ENCODE data around the gene KCNJ4. TPM values are rescaled to one million over a fixed set of nuclear protein-coding genes. Genes with fewer than 3 reads are reported as not detected.

KCNJ4 gene
- total RNA-seq, 1 experiment from 2014 or later: 0.27 TPM

DNA sequence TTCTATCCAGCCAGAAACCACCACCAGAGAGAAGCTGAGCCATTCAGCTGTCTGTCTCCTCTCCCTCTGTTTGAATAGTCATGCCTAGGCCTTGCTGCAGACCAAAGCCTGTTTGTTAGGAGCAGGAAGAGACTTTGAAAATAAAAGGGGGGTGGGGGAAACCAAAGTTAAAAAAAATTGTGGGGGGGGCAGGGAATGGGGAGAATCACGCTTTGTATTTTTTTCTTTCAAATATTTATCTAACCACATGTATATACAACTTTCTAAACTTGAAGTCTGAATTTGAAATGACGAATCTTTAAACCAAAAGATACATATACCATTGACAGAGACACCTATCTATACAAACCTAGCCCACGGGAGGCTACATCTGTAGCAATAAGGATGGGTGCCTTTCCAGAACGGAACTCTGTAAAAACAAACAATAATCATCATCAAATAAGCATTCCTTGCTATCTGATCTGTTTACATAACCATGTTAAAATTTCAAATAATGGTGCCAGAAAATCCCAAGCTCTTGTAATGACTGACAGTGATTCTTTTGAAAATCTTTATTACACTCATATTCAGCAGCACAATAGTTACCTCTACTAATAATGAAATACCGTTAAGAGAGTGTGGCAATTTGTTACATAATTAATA lies 36.8 kb upstream of the KCNJ4 start:
- Histone ChIP-seq H3K27me3 (replicated peaks; ENCODE audit: control insufficient read depth, insufficient read depth, low read length) (no peaks in the 10 kb centered on the region), H3K4me1 (no peaks in the 10 kb centered on the region), H3K36me3 (ENCODE audit: control insufficient read depth, insufficient read depth, low read length) (0 out of 2 replicates have a peak, but pooled peaks cover 1% of the 10 kb centered on the region), H3K9me3 (no peaks in the 10 kb centered on the region), H3K4me3 (ENCODE audit: low read depth, low read length) (no peak overlapping the region)
- Mint-ChIP-seq H3K27ac (ENCODE audit: unreplicated experiment) (no peak overlapping the region), H3K9me3 (ENCODE audit: unreplicated experiment) (no peaks in the 10 kb centered on the region), H3K27me3 (ENCODE audit: insufficient read depth, unreplicated experiment) (no peaks in the 10 kb centered on the region), H3K4me1 (ENCODE audit: low read depth, unreplicated experiment) (no peaks in the 10 kb centered on the region), H3K36me3 (ENCODE audit: insufficient read depth, unreplicated experiment) (peaks cover 97% of the 10 kb centered on the region), H3K4me3 (ENCODE audit: unreplicated experiment) (no peak overlapping the region)
- intact Hi-C loops (cut with micrococcal nuclease; ENCODE audit: unreplicated experiment): no loop called here
- TF ChIP-seq, protein P1, sequence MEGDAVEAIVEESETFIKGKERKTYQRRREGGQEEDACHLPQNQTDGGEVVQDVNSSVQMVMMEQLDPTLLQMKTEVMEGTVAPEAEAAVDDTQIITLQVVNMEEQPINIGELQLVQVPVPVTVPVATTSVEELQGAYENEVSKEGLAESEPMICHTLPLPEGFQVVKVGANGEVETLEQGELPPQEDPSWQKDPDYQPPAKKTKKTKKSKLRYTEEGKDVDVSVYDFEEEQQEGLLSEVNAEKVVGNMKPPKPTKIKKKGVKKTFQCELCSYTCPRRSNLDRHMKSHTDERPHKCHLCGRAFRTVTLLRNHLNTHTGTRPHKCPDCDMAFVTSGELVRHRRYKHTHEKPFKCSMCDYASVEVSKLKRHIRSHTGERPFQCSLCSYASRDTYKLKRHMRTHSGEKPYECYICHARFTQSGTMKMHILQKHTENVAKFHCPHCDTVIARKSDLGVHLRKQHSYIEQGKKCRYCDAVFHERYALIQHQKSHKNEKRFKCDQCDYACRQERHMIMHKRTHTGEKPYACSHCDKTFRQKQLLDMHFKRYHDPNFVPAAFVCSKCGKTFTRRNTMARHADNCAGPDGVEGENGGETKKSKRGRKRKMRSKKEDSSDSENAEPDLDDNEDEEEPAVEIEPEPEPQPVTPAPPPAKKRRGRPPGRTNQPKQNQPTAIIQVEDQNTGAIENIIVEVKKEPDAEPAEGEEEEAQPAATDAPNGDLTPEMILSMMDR (IDR thresholded peaks at IDR 0.05; ENCODE audit: insufficient read depth in 1 of 2, low read depth in 1 of 2, low read length in 1 of 2, severe bottlenecking in 1 of 2, unreplicated experiment in 1 of 2): no peak
- DNase-seq: no peak
- ChIA-PET POLR2A (no interaction called here), CTCF (no interaction called here)
- BruUV-seq (replicated peaks): no TSS peak

- peaks cover 97% of the 10 kb centered on the region for H3K36me3 Mint-ChIP-seq (ENCODE audit: insufficient read depth, unreplicated experiment)
- no peak overlapping the region for H3K4me3 Mint-ChIP-seq (ENCODE audit: unreplicated experiment)
- peaks cover 3% of the 10 kb centered on the region; the same call in 1 of the 2 replicates for H3K36me3 ChIP-seq (ENCODE audit: control insufficient read depth, insufficient read depth, low read length)
- no peaks in the 10 kb centered on the region for H3K9me3 Mint-ChIP-seq (ENCODE audit: unreplicated experiment)
- H3K27me3 ChIP-seq (replicated peaks; ENCODE audit: control insufficient read depth, insufficient read depth, low read length): no peaks in the 10 kb centered on the region
- DNase-seq: no peak
- TF ChIP-seq, protein P1 (IDR thresholded peaks at IDR 0.05; ENCODE audit: insufficient read depth in 1 of 2, low read depth in 1 of 2, low read length in 1 of 2, severe bottlenecking in 1 of 2, unreplicated experiment in 1 of 2): no peak
- no peaks in the 10 kb centered on the region for H3K4me1 Mint-ChIP-seq (ENCODE audit: low read depth, unreplicated experiment)
- no peak overlapping the region for H3K27ac Mint-ChIP-seq (ENCODE audit: unreplicated experiment)
- no TSS peak for BruUV-seq (replicated peaks)
- no peaks in the 10 kb centered on the region for H3K27me3 Mint-ChIP-seq (ENCODE audit: insufficient read depth, unreplicated experiment)
- H3K4me1 ChIP-seq: no peaks in the 10 kb centered on the region
- POLR2A ChIA-PET: no interaction called here
- no peaks in the 10 kb centered on the region for H3K9me3 ChIP-seq
- H3K4me3 ChIP-seq (ENCODE audit: low read depth, low read length): no peak overlapping the region
- CTCF ChIA-PET: no interaction called here
- intact Hi-C loops (cut with micrococcal nuclease; ENCODE audit: unreplicated experiment): no loop called here
These were observed 35.9 kb upstream of the KCNJ4 start for GRCh38 chr22:38490915-38491314.

DNA sequence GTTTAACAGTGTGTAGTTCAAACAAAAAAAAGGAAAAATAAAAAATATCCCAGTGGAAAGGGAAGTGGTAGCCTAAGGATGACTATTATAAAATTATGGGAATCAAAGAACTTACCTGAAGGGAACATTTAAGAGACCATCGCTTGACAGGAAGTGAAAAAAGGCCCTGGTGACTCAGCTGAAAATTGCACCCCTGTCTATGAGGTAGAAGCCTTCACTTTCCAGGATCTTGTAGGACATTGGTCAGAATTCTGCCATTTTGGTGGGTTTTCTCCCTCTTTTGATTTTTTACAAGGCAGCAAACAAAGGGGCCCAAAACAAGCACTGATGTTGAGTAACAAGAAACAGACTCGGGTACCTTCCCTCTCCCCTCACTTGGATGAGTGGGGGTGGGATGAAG lies 35.5 kb upstream of the KCNJ4 start:
- H3K27me3 ChIP-seq (replicated peaks; ENCODE audit: control insufficient read depth, insufficient read depth, low read length): no peaks in the 10 kb centered on the region
- POLR2A ChIA-PET: no interaction called here
- TF ChIP-seq, protein P1 (IDR thresholded peaks at IDR 0.05; ENCODE audit: insufficient read depth in 1 of 2, low read depth in 1 of 2, low read length in 1 of 2, severe bottlenecking in 1 of 2, unreplicated experiment in 1 of 2): no peak
- H3K4me1 Mint-ChIP-seq (ENCODE audit: low read depth, unreplicated experiment): no peaks in the 10 kb centered on the region
- intact Hi-C loops (cut with micrococcal nuclease; ENCODE audit: unreplicated experiment): no loop called here
- H3K27ac Mint-ChIP-seq (ENCODE audit: unreplicated experiment): no peak overlapping the region
- no peaks in the 10 kb centered on the region for H3K9me3 Mint-ChIP-seq (ENCODE audit: unreplicated experiment)
- no peak for DNase-seq
- H3K4me3 ChIP-seq (ENCODE audit: low read depth, low read length): no peak overlapping the region
- H3K27me3 Mint-ChIP-seq (ENCODE audit: insufficient read depth, unreplicated experiment): no peaks in the 10 kb centered on the region
- H3K4me1 ChIP-seq: no peaks in the 10 kb centered on the region
- BruUV-seq (replicated peaks): no TSS peak
- peaks cover 97% of the 10 kb centered on the region for H3K36me3 Mint-ChIP-seq (ENCODE audit: insufficient read depth, unreplicated experiment)
- CTCF ChIA-PET: no interaction called here
- peaks cover 3% of the 10 kb centered on the region; the same call in 1 of the 2 replicates for H3K36me3 ChIP-seq (ENCODE audit: control insufficient read depth, insufficient read depth, low read length)
- H3K9me3 ChIP-seq: no peaks in the 10 kb centered on the region
- no peak overlapping the region for H3K4me3 Mint-ChIP-seq (ENCODE audit: unreplicated experiment)

Measured in Caco-2 (cell line).